HepG2 (cell line): ENCODE measurements around the gene ITPR1. TPM values are rescaled to one million over a fixed set of nuclear protein-coding genes. Genes with fewer than 3 reads are reported as not detected.

Experiments
- AKAP8 ChIP-seq: sonication (generic); formaldehyde crosslinking; IDR thresholded peaks from 2 replicates; pipeline ENCODE4 v1.5.1; 2020; ENCODE audit warnings: mild to moderate bottlenecking, missing genetic modification reagents
- ARID3A ChIP-seq: IDR thresholded peaks from 2 replicates; pipeline ENCODE4 v1.6.1; 2012; ENCODE audit warnings: low read depth, low read length, improper control_type of control experiment
- DRAP1 ChIP-seq: IDR thresholded peaks from 2 replicates; pipeline ENCODE4 v1.6.1; 2016; ENCODE audit warnings: missing genetic modification reagents, missing compliant biosample characterization
- FLYWCH1 ChIP-seq: sonication (generic); formaldehyde crosslinking; IDR thresholded peaks from 2 replicates; pipeline ENCODE4 v1.8.1; 2023; ENCODE audit warnings: mild to moderate bottlenecking, missing genetic modification reagents
- FOSL1 ChIP-seq: sonication (generic); formaldehyde crosslinking; IDR thresholded peaks from 2 replicates; pipeline ENCODE4 v1.9.0; 2021; ENCODE audit warnings: missing genetic modification reagents, borderline replicate concordance
- GFI1 ChIP-seq: sonication (generic); formaldehyde crosslinking; IDR thresholded peaks from 2 replicates; pipeline ENCODE4 v1.5.0; 2020; ENCODE audit warnings: missing genetic modification reagents, mild to moderate bottlenecking, borderline replicate concordance
- HOXA3 ChIP-seq: sonication (generic); formaldehyde crosslinking; IDR thresholded peaks from 2 replicates; pipeline ENCODE4 v1.5.0; 2020; ENCODE audit warnings: missing genetic modification reagents
- ISL2 ChIP-seq: sonication (generic); formaldehyde crosslinking; IDR thresholded peaks from 2 replicates; pipeline ENCODE4 v1.5.0; 2020; ENCODE audit warnings: missing genetic modification reagents
- KLF9 ChIP-seq: IDR thresholded peaks from 2 replicates; pipeline ENCODE4 v1.6.1; 2016; ENCODE audit warnings: low read depth
- ZFAT ChIP-seq: sonication (generic); formaldehyde crosslinking; conservative IDR thresholded peaks from 2 replicates; pipeline ENCODE4 v1.8.1; 2023; ENCODE audit warnings: missing genetic modification reagents, inconsistent platforms
- ZNF24 ChIP-seq: fragments of 450-650 bp; IDR thresholded peaks from 2 replicates; pipeline ENCODE4 v1.6.1; 2017; ENCODE audit warnings: antibody characterized with exemption, mild to moderate bottlenecking
- ZNF34 ChIP-seq: sonication (generic); formaldehyde crosslinking; IDR thresholded peaks from 2 replicates; pipeline ENCODE4 v1.4.0; 2020; ENCODE audit warnings: mild to moderate bottlenecking, missing genetic modification reagents, borderline replicate concordance
- ZNF407 ChIP-seq: sonication (generic); formaldehyde crosslinking; IDR thresholded peaks from one replicate; pipeline ENCODE4 v1.5.1; 2020; ENCODE audit warnings: mild to moderate bottlenecking, missing genetic modification reagents; ENCODE audit errors: not compliant biosample characterization
- ZNF546 ChIP-seq: sonication (generic); formaldehyde crosslinking; conservative IDR thresholded peaks from 2 replicates; pipeline ENCODE4 v1.8.1; 2023; ENCODE audit warnings: mild to moderate bottlenecking, missing genetic modification reagents
- ZNF615 ChIP-seq: sonication (generic); formaldehyde crosslinking; IDR thresholded peaks from 2 replicates; pipeline ENCODE4 v1.5.0; 2020; ENCODE audit warnings: mild to moderate bottlenecking, missing genetic modification reagents, borderline replicate concordance
- ZNF691 ChIP-seq: sonication (generic); formaldehyde crosslinking; IDR thresholded peaks from 2 replicates; pipeline ENCODE4 v1.4.0; 2020; ENCODE audit warnings: missing genetic modification reagents, low read depth, mild to moderate bottlenecking, borderline replicate concordance
- ZNF784 ChIP-seq: sonication (generic); formaldehyde crosslinking; IDR thresholded peaks from 2 replicates; pipeline ENCODE4 v1.5.1; 2020; ENCODE audit warnings: missing genetic modification reagents, mild to moderate bottlenecking, borderline replicate concordance
- polyA plus RNA-seq, 8 experiments: library from polyadenylated mRNA; depleted of rRNA in 3 of 8; stranded (reverse) in 7 of 8; unstranded in 1 of 8; fragments of >200 nt; fragmentation: Illumina TruSeq in 4 of 8; extraction: Trizol in 4 of 8; gene quantifications; 2 replicates each; pipeline versions ENCODE4 v1.2.1 to v1.2.3, GENCODE V29; 2011 to 2016; ENCODE audit warnings: low read depth in 4 of 8, missing spikeins in 1 of 8, mixed read lengths in 1 of 8; ENCODE audit not compliant: insufficient read depth in 1 of 8
- total RNA-seq, 5 experiments: library from RNA; depleted of rRNA; stranded (reverse); fragments of >200 nt; fragmentation: Illumina TruSeq; extraction: Trizol; gene quantifications; 2 replicates each; pipeline ENCODE4 v1.2.3, GENCODE V29; 2016; ENCODE audit warnings: low read depth in 1 of 5

The ITPR1 gene
- total and polyA plus RNA-seq, 2 of the 13 experiments (the other 11 are each of a cell fraction or from before 2014, with no cell fraction given) = 10.0 to 11.4 TPM

- TF ChIP-seq ZNF407 (CRISPR knock-in tag) (no peak), ZNF691 (CRISPR knock-in tag) (peak; percentile 76; the same call in 1 of the 2 replicates), ZNF24 (no peak), FLYWCH1 (CRISPR knock-in tag) (no peak), KLF9 (CRISPR knock-in tag) (no peak), HOXA3 (peak; percentile 91), ARID3A (no peak), ZNF784 (CRISPR knock-in tag) (peak; percentile 63; the same call in 1 of the 2 replicates), ZFAT (CRISPR knock-in tag) (no peak), ZNF34 (0 out of 2 replicates have a peak, but pooled peaks have one; percentile 57), ZNF615 (CRISPR knock-in tag) (peak; percentile 89), ZNF546 (CRISPR knock-in tag) (peak; percentile 77; the same call in 1 of the 2 replicates), FOSL1 (CRISPR knock-in tag) (no peak), GFI1 (CRISPR knock-in tag) (peak; percentile 66; the same call in 1 of the 2 replicates), DRAP1 (peak; percentile 63; the same call in 1 of the 2 replicates), ISL2 (peak; percentile 74; the same call in 1 of the 2 replicates), AKAP8 (CRISPR knock-in tag) (peak; percentile 30; the same call in 1 of the 2 replicates)
Measured at GRCh38 chr3:4466741-4467521, 26.2 kb upstream of the ITPR1 start, which contains the start of gene SUMF1 (continued).
